Mammary epithelial cell (primary cell): ENCODE results near the gene LIN37.

Experiments
- CTCF ChIP-seq, 2 donors: IDR thresholded peaks in 1 of 2; conservative IDR thresholded peaks in 1 of 2; 2 replicates each; pipeline ENCODE4 v1.5.1; 2011 to 2012; ENCODE audit warnings: inconsistent platforms in 2 of 2, low read length in 2 of 2, mild to moderate bottlenecking in 2 of 2, control low read depth in 1 of 2, low read depth in 1 of 2; ENCODE audit not compliant: insufficient read depth in 1 of 2; ENCODE audit errors: extremely low read depth in 1 of 2
- EZH2 ChIP-seq: IDR thresholded peaks from 2 replicates; pipeline ENCODE4 v1.6.1; 2012; ENCODE audit warnings: low read length, inconsistent platforms, borderline replicate concordance

- TF ChIP-seq CTCF (conservative IDR thresholded peaks at IDR 0.05 in 1 of 2, IDR thresholded peaks at IDR 0.05 in 1 of 2; ENCODE audit: extremely low read depth in 1 of 2, insufficient read depth in 1 of 2, low read depth in 1 of 2, low read length in 2 of 2) = no peak
- no peak for TF ChIP-seq EZH2
Observed at GRCh38 chr19:35734889-35735288, 13.5 kb upstream of the LIN37 start.
